ENCODE results near the gene TTN. TPM values are rescaled to one million over a fixed set of nuclear protein-coding genes. Genes with fewer than 3 reads are reported as not detected.

TTN gene
- total and polyA plus RNA-seq, 7 experiments from 2014 or later, result 3.1 to 45.5 (median 36.9) TPM

DNA sequence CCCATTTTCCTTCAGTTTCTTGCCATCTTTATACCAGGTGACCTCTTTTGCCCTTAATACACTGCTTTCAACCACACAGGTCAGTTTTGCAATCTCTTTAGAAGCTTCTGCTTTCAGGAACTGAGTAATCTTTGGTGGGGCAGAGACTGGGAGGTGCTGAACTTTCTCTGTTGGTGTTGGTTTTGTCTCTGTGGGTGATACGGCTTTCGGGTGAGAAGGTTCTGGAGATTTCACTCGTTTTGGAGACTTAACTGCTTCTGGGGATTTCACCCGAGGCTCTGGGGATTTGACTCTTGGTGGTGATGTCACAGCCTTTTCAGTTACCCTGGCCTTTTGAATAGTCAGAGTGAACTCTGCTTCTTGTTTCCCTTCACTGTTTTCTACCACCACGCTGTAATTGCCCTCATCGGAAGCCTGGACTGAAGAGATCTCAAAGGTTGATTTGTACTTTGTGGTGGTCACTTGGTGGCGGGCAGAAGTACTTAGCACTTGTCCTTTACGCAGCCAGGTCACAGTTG is 276.5 kb downstream of the TTN start:
- no peak overlapping the region for H3K4me3 ChIP-seq (ENCODE audit: low read length)
- H3K36me3 ChIP-seq (ENCODE audit: control insufficient read depth in 2 of 3, insufficient read depth in 3 of 3, low read length in 3 of 3), result peaks cover 0 to 61% (median 5%) of the 10 kb centered on the region in 3 experiments
- Mint-ChIP-seq H3K9me3 (peaks cover 0 to 13% (median 2%) of the 10 kb centered on the region in 11 donors), H3K36me3 (peaks cover 40 to 91% (median 80%) of the 10 kb centered on the region in 5 donors), H3K27ac (peak overlapping the region in 1 of 9 donors; percentile 58), H3K4me1 (peaks cover 8 to 49% (median 25%) of the 10 kb centered on the region in 7 donors), H3K4me3 (peak overlapping the region in 1 of 10 donors; percentile 41), H3K27me3 (no peaks in the 10 kb centered on the region)
- intact Hi-C loops (cut with micrococcal nuclease), result no loop called here
- ChIA-PET CTCF (no interaction called here), POLR2A (no interaction called here)
- ATAC-seq (peak; percentile 84), DNase-seq (peak in 1 of 9 donors; percentile 59)
- no peak overlapping the region for H3K27ac ChIP-seq (ENCODE audit: low read depth, low read length)
- H3K9me3 ChIP-seq (ENCODE audit: control insufficient read depth in 2 of 3, low read length in 3 of 3), result no peaks in the 10 kb centered on the region
- H3K27me3 ChIP-seq (ENCODE audit: control insufficient read depth in 2 of 2, insufficient read depth in 2 of 2, low read length in 2 of 2), result no peaks in the 10 kb centered on the region
- H3K4me1 ChIP-seq (ENCODE audit: control insufficient read depth in 2 of 2, insufficient read depth in 2 of 2, low read length in 2 of 2), result no peaks in the 10 kb centered on the region

DNA sequence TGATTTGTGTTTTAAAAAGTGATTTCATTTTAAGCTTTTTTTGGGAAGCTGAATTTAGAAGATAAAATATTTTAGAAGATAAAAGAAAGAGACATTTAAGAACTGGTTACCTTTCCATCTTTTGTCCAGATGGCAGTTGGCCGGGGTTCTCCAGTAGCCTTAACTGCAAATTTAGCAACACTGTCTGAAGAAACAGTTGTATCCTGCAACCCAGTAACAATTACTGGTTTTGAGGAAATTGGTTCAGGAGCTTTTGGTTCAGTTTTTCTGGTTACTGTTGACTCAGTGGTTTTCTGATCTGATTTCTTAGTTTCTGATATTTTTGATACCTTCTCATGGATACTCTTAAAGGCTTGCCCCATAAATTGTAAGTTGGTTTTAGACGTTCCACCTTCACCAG is 277.1 kb downstream of the TTN start:
- H3K4me1 Mint-ChIP-seq, result peaks cover 11 to 52% (median 29%) of the 10 kb centered on the region in 7 donors
- no peaks in the 10 kb centered on the region for H3K9me3 ChIP-seq (ENCODE audit: control insufficient read depth in 2 of 3, low read length in 3 of 3)
- CTCF ChIA-PET, result no interaction called here
- no peak overlapping the region for H3K27ac ChIP-seq (ENCODE audit: low read depth, low read length)
- no peak overlapping the region for H3K4me3 ChIP-seq (ENCODE audit: low read length)
- H3K4me1 ChIP-seq (ENCODE audit: control insufficient read depth in 2 of 2, insufficient read depth in 2 of 2, low read length in 2 of 2), result no peaks in the 10 kb centered on the region
- no peaks in the 10 kb centered on the region for H3K27me3 Mint-ChIP-seq
- peak overlapping the region in 1 of 10 donors; percentile 41 for H3K4me3 Mint-ChIP-seq
- H3K9me3 Mint-ChIP-seq, result peaks cover 0 to 15% (median 3%) of the 10 kb centered on the region in 11 donors
- H3K27ac Mint-ChIP-seq, result peak overlapping the region in 1 of 9 donors; percentile 58
- H3K36me3 Mint-ChIP-seq, result peaks cover 38 to 89% (median 78%) of the 10 kb centered on the region in 5 donors
- no peaks in the 10 kb centered on the region for H3K27me3 ChIP-seq (ENCODE audit: control insufficient read depth in 2 of 2, insufficient read depth in 2 of 2, low read length in 2 of 2)
- DNase-seq (no peak), ATAC-seq (peak; percentile 8)
- POLR2A ChIA-PET, result no interaction called here
- intact Hi-C loops (cut with micrococcal nuclease), result no loop called here
- H3K36me3 ChIP-seq (ENCODE audit: control insufficient read depth in 2 of 3, insufficient read depth in 3 of 3, low read length in 3 of 3), result peaks cover 0 to 55% (median 0%) of the 10 kb centered on the region in 3 experiments

DNA sequence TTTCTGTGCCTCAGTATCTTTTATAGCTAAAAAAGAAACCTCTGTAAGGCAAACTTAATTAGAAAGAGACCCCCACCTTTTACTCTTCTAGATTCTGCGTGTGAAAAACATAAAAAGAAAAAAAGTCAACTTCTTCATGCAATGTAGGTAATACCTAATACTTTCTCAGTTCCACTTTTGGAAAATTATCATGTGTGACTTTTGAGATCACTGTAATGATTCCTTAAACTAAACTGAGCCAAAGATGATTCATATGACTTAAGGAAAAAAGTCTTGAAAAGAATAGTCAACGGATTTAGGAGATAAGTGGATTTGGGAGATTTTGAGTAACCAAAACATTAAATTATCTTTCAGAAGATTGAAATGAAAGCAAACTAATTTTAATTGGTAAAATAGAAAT is 278.0 kb downstream of the TTN start:
- Histone ChIP-seq H3K36me3 (ENCODE audit: control insufficient read depth in 2 of 3, insufficient read depth in 3 of 3, low read length in 3 of 3) (peaks cover 0 to 46% (median 0%) of the 10 kb centered on the region in 3 experiments), H3K4me1 (ENCODE audit: control insufficient read depth in 2 of 2, insufficient read depth in 2 of 2, low read length in 2 of 2) (peaks cover 2 to 3% of the 10 kb centered on the region in 2 donors), H3K27me3 (ENCODE audit: control insufficient read depth in 2 of 2, insufficient read depth in 2 of 2, low read length in 2 of 2) (no peaks in the 10 kb centered on the region), H3K4me3 (ENCODE audit: low read length) (no peak overlapping the region), H3K9me3 (ENCODE audit: control insufficient read depth in 2 of 3, low read length in 3 of 3) (no peaks in the 10 kb centered on the region), H3K27ac (ENCODE audit: low read depth, low read length) (no peak overlapping the region)
- POLR2A ChIA-PET, result interaction anchor here (0.6 kb wide), 1 partner anchor 11 kb away, joined by 3 read pairs; no protein-coding TSS in a partner anchor
- intact Hi-C loops (cut with micrococcal nuclease), result loop anchor here in 1 of 2 donors (10.0 kb wide), 2 partner anchors 334 to 506 kb away; partner anchors contain the start of gene OSBPL6
- peaks cover 29 to 79% (median 69%) of the 10 kb centered on the region in 5 donors for H3K36me3 Mint-ChIP-seq
- peaks cover 11 to 58% (median 35%) of the 10 kb centered on the region in 7 donors for H3K4me1 Mint-ChIP-seq
- no peak for DNase-seq
- no peak overlapping the region for H3K27ac Mint-ChIP-seq
- ATAC-seq, result no peak
- H3K9me3 Mint-ChIP-seq, result peaks cover 0 to 12% (median 0%) of the 10 kb centered on the region in 11 donors
- no peak overlapping the region for H3K4me3 Mint-ChIP-seq
- CTCF ChIA-PET, result no interaction called here
- H3K27me3 Mint-ChIP-seq, result no peaks in the 10 kb centered on the region

DNA sequence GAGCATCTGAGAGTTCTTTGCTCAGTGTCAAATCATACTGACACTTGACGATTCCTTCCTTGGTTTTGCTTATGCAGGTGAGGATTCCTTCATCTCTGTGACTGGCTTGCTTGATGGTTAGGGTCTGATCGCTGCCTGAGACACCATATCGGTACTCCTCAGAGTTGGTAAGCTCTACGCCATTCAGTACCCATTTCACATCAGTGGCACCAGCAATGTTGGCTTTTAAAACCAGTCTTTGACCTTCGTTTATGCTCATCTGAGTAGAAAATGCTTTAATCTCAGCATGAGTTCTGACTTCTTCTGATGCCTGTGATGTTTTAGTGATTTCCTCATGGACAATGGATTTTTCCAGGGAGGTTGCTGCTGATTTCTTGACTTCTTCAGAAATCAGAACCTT is 278.6 kb downstream of the TTN start:
- ATAC-seq (no peak), DNase-seq (no peak)
- ChIA-PET CTCF (no interaction called here), POLR2A (interaction anchor here (0.6 to 1.1 kb wide), 2 partner anchors 11 to 271 kb away, joined by 3 to 5 read pairs; no protein-coding TSS in a partner anchor)
- peaks cover 15 to 64% (median 35%) of the 10 kb centered on the region in 7 donors for H3K4me1 Mint-ChIP-seq
- H3K4me3 Mint-ChIP-seq, result no peak overlapping the region
- no peak overlapping the region for H3K27ac ChIP-seq (ENCODE audit: low read depth, low read length)
- peaks cover 23 to 74% (median 63%) of the 10 kb centered on the region in 5 donors for H3K36me3 Mint-ChIP-seq
- H3K27me3 Mint-ChIP-seq, result no peaks in the 10 kb centered on the region
- no peak overlapping the region for H3K27ac Mint-ChIP-seq
- intact Hi-C loops (cut with micrococcal nuclease), result loop anchor here in 1 of 2 donors (10.0 kb wide), 2 partner anchors 334 to 506 kb away; partner anchors contain the start of gene OSBPL6
- peaks cover 7 to 8% of the 10 kb centered on the region in 2 donors for H3K4me1 ChIP-seq (ENCODE audit: control insufficient read depth in 2 of 2, insufficient read depth in 2 of 2, low read length in 2 of 2)
- peaks cover 0 to 40% (median 0%) of the 10 kb centered on the region in 3 experiments for H3K36me3 ChIP-seq (ENCODE audit: control insufficient read depth in 2 of 3, insufficient read depth in 3 of 3, low read length in 3 of 3)
- H3K27me3 ChIP-seq (ENCODE audit: control insufficient read depth in 2 of 2, insufficient read depth in 2 of 2, low read length in 2 of 2), result no peaks in the 10 kb centered on the region
- peaks cover 0 to 8% (median 0%) of the 10 kb centered on the region in 11 donors for H3K9me3 Mint-ChIP-seq
- H3K9me3 ChIP-seq (ENCODE audit: control insufficient read depth in 2 of 3, low read length in 3 of 3), result no peaks in the 10 kb centered on the region
- no peak overlapping the region for H3K4me3 ChIP-seq (ENCODE audit: low read length)

DNA sequence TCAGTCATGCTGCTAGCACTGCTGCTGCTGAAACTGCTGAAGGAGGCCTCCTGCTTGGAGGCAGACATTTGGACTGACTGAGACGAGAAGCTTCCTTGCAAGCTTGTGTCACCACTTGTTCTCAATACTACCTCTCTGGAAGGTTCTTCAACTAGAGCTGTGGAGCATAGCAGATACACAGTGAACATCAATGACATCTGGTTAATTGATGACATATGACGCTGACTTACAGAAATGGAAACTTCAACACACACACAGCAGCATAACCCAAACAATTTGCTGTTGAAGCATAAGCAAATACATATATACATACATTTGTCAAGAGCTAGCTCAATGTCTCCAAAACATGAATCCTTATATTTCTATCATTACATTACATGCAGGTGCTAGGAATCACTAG is 279.6 kb downstream of the TTN start:
- H3K9me3 Mint-ChIP-seq, result peaks cover 0 to 8% (median 0%) of the 10 kb centered on the region in 11 donors
- no peak overlapping the region for H3K4me3 Mint-ChIP-seq
- H3K4me1 Mint-ChIP-seq, result peaks cover 19 to 72% (median 38%) of the 10 kb centered on the region in 7 donors
- Histone ChIP-seq H3K4me3 (ENCODE audit: low read length) (no peak overlapping the region), H3K27ac (ENCODE audit: low read depth, low read length) (no peak overlapping the region), H3K36me3 (ENCODE audit: control insufficient read depth in 2 of 3, insufficient read depth in 3 of 3, low read length in 3 of 3) (peaks cover 0 to 30% (median 0%) of the 10 kb centered on the region in 3 experiments), H3K27me3 (ENCODE audit: control insufficient read depth in 2 of 2, insufficient read depth in 2 of 2, low read length in 2 of 2) (no peaks in the 10 kb centered on the region), H3K4me1 (ENCODE audit: control insufficient read depth in 2 of 2, insufficient read depth in 2 of 2, low read length in 2 of 2) (peaks cover 7 to 10% of the 10 kb centered on the region in 2 donors), H3K9me3 (ENCODE audit: control insufficient read depth in 2 of 3, low read length in 3 of 3) (no peaks in the 10 kb centered on the region)
- peak overlapping the region in 2 of 9 donors; percentile 4 to 41 for H3K27ac Mint-ChIP-seq
- H3K36me3 Mint-ChIP-seq, result peaks cover 18 to 63% (median 55%) of the 10 kb centered on the region in 5 donors
- ATAC-seq (no peak), DNase-seq (no peak)
- H3K27me3 Mint-ChIP-seq, result no peaks in the 10 kb centered on the region
- POLR2A ChIA-PET, result interaction anchor here (1.1 kb wide), 1 partner anchor 270 kb away, joined by 5 read pairs; no protein-coding TSS in a partner anchor
- CTCF ChIA-PET, result no interaction called here
- intact Hi-C loops (cut with micrococcal nuclease), result loop anchor here in 1 of 2 donors (10.0 kb wide), 2 partner anchors 333 to 507 kb away; partner anchors contain the start of gene OSBPL6

DNA sequence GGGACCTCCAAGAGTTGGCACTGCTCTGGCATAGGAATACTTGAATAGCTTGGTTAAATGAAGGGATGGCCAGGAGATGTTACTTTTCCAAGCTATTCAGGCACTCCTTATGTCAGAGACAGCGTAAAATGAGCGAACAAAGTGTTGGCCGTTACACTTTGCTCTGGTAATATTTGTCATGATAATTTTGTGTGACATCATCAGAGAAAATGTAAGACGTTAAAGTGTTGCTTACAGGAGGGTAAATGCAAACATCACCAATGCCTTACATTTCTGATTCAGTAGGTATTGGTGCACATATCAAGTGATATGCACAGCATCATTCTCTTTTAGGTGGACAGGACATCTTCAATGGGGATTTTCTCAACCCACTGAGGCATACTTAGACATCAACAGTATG is 281.0 kb downstream of the TTN start:
- Histone ChIP-seq H3K36me3 (ENCODE audit: control insufficient read depth in 2 of 3, insufficient read depth in 3 of 3, low read length in 3 of 3) (peaks cover 0 to 16% (median 0%) of the 10 kb centered on the region in 3 experiments), H3K4me1 (ENCODE audit: control insufficient read depth in 2 of 2, insufficient read depth in 2 of 2, low read length in 2 of 2) (peaks cover 7 to 10% of the 10 kb centered on the region in 2 donors), H3K27ac (ENCODE audit: low read depth, low read length) (no peak overlapping the region), H3K9me3 (ENCODE audit: control insufficient read depth in 2 of 3, low read length in 3 of 3) (no peaks in the 10 kb centered on the region), H3K27me3 (ENCODE audit: control insufficient read depth in 2 of 2, insufficient read depth in 2 of 2, low read length in 2 of 2) (no peaks in the 10 kb centered on the region), H3K4me3 (ENCODE audit: low read length) (no peak overlapping the region)
- CTCF ChIA-PET, result interaction anchor here (1.4 kb wide), 1 partner anchor 29 kb away, joined by 4 read pairs; no protein-coding TSS in a partner anchor
- intact Hi-C loops (cut with micrococcal nuclease), result loop anchor here in 1 of 2 donors (10.0 kb wide), 2 partner anchors 331 to 509 kb away; partner anchors contain the start of gene OSBPL6
- Mint-ChIP-seq H3K9me3 (peaks cover 0 to 9% (median 0%) of the 10 kb centered on the region in 11 donors), H3K27me3 (no peaks in the 10 kb centered on the region), H3K4me3 (no peak overlapping the region), H3K27ac (no peak overlapping the region), H3K36me3 (peaks cover 8 to 55% (median 42%) of the 10 kb centered on the region in 5 donors), H3K4me1 (peaks cover 19 to 75% (median 37%) of the 10 kb centered on the region in 7 donors)
- POLR2A ChIA-PET, result interaction anchor here (0.6 kb wide), 1 partner anchor 1371 kb away, joined by 3 read pairs; no protein-coding TSS in a partner anchor
- DNase-seq (no peak), ATAC-seq (no peak)

Measured in naive thymus-derived CD4-positive, alpha-beta T cell (primary cell).